Neural cell (in vitro differentiated cells): Measurements from ENCODE around the gene BROX. TPM values are rescaled to one million over a fixed set of nuclear protein-coding genes. Genes with fewer than 3 reads are reported as not detected.
"Not testable (repeated sequence)": the region's sequence is repeated elsewhere in the genome, so short reads cannot be mapped to it uniquely, and the experiment has no call there.

ENCODE experiments used
- H2AFZ ChIP-seq: fragments of 200-600, 300-800 bp; sonication (generic), shearing (Covaris generic); 2 replicates; pipeline ENCODE4 v1.6.0; 2014; ENCODE audit warnings: low read depth, mild to moderate bottlenecking, antibody characterized with exemption, low read length, moderate library complexity
- H3F3A ChIP-seq: fragments of 200-600 bp; shearing (Covaris generic); 2 replicates; pipeline ENCODE4 v1.6.1; 2016; ENCODE audit warnings: mild to moderate bottlenecking, moderate library complexity, mixed read lengths, antibody characterized with exemption, low read length; ENCODE audit not compliant: insufficient read depth, poor library complexity, severe bottlenecking
- H3K27ac ChIP-seq: fragments of 200-600, 300-800 bp; sonication (generic), shearing (Covaris generic); 2 replicates; pipeline ENCODE4 v1.5.1; 2014; ENCODE audit warnings: mild to moderate bottlenecking, low read length, moderate library complexity
- H3K27me3 ChIP-seq: fragments of 300-800, 200-600 bp; sonication (generic), shearing (Covaris generic); 2 replicates; pipeline ENCODE4 v1.6.0; 2014; ENCODE audit warnings: mild to moderate bottlenecking, low read depth, low read length, moderate library complexity; ENCODE audit not compliant: insufficient read depth
- H3K36me3 ChIP-seq: fragments of 300-800, 200-600 bp; sonication (generic), shearing (Covaris generic); 2 replicates; pipeline ENCODE4 v1.5.1; 2014; ENCODE audit warnings: mild to moderate bottlenecking, antibody characterized with exemption, low read length, moderate library complexity; ENCODE audit not compliant: insufficient read depth
- H3K4me2 ChIP-seq: fragments of 300-800, 200-600 bp; sonication (generic), shearing (Covaris generic); 2 replicates; pipeline ENCODE4 v1.6.0; 2014; ENCODE audit warnings: mild to moderate bottlenecking, low read length
- H3K4me3 ChIP-seq: fragments of 300-800, 200-600 bp; sonication (generic), shearing (Covaris generic); 2 replicates; pipeline ENCODE4 v1.5.1; 2014; ENCODE audit warnings: mild to moderate bottlenecking, low read length, moderate library complexity
- H3K79me2 ChIP-seq: fragments of 200-600 bp; shearing (Covaris generic); replicated peaks from 2 replicates; pipeline ENCODE4 v1.6.0; 2014; ENCODE audit warnings: mild to moderate bottlenecking, low read length, moderate library complexity; ENCODE audit not compliant: insufficient read depth
- H3K9ac ChIP-seq: fragments of 300-800, 200-600 bp; sonication (generic), shearing (Covaris generic); 2 replicates; pipeline ENCODE4 v1.6.1; 2016; ENCODE audit warnings: mild to moderate bottlenecking, low read length, mixed read lengths
- H3K9me2 ChIP-seq: fragments of 200-600 bp; shearing (Covaris generic); 2 replicates; pipeline ENCODE4 v1.6.1; 2016; ENCODE audit warnings: mild to moderate bottlenecking, low read length, mixed read lengths; ENCODE audit not compliant: insufficient read depth
- H3K9me3 ChIP-seq: fragments of 200-600, 300-800 bp; sonication (generic), shearing (Covaris generic); 2 replicates; pipeline ENCODE4 v1.6.1; 2016; ENCODE audit warnings: mild to moderate bottlenecking, mixed run types, low read length, moderate library complexity, mixed read lengths
- H4K20me1 ChIP-seq: fragments of 200-600 bp; shearing (Covaris generic); 2 replicates; pipeline ENCODE4 v1.6.1; 2016; ENCODE audit warnings: mild to moderate bottlenecking, mixed run types; ENCODE audit not compliant: insufficient read depth
- CTCF ChIP-seq: fragments of 450-650 bp; IDR thresholded peaks from 2 replicates; pipeline ENCODE4 v1.5.1; 2014; ENCODE audit warnings: antibody characterized with exemption, mild to moderate bottlenecking, moderate library complexity; ENCODE audit not compliant: poor library complexity, severe bottlenecking
- EP300 ChIP-seq: fragments of 450-650 bp; conservative IDR thresholded peaks from 2 replicates; pipeline ENCODE4 v1.6.1; 2014; ENCODE audit warnings: antibody characterized with exemption, mild to moderate bottlenecking, moderate library complexity; ENCODE audit not compliant: poor library complexity, severe bottlenecking
- EZH2 ChIP-seq: fragments of 200-600, 300-800 bp; shearing (Covaris generic), sonication (generic); IDR thresholded peaks from 2 replicates; pipeline ENCODE4 v1.6.1; 2014; ENCODE audit warnings: antibody characterized with exemption, low read length, borderline replicate concordance, mild to moderate bottlenecking; ENCODE audit not compliant: insufficient read depth, poor library complexity, severe bottlenecking
- MXI1 ChIP-seq: fragments of 450-650 bp; conservative IDR thresholded peaks from 2 replicates; pipeline ENCODE4 v1.6.1; 2014; ENCODE audit warnings: antibody characterized with exemption, mild to moderate bottlenecking; ENCODE audit not compliant: poor library complexity, severe bottlenecking
- POLR2AphosphoS5 ChIP-seq: IDR thresholded peaks from 2 replicates; pipeline ENCODE4 v1.6.1; 2012
- RAD21 ChIP-seq: fragments of 450-650 bp; conservative IDR thresholded peaks from 2 replicates; pipeline ENCODE4 v1.6.1; 2014; ENCODE audit warnings: antibody characterized with exemption, mild to moderate bottlenecking, moderate library complexity
- SMC3 ChIP-seq: fragments of 450-650 bp; conservative IDR thresholded peaks from 2 replicates; pipeline ENCODE4 v1.6.1; 2014; ENCODE audit warnings: antibody characterized with exemption, mild to moderate bottlenecking, moderate library complexity; ENCODE audit not compliant: poor library complexity
- TAF1 ChIP-seq: IDR thresholded peaks from 2 replicates; pipeline ENCODE4 v1.6.1; 2012; ENCODE audit warnings: low read depth
- polyA plus RNA-seq: library from polyadenylated mRNA; depleted of rRNA; stranded (reverse); fragments of >200 nt; gene quantifications from 2 replicates; pipeline ENCODE4 v1.2.3, GENCODE V29; 2014
- TF ChIP-seq, protein P1 (sequence below): IDR thresholded peaks from 2 replicates; pipeline ENCODE4 v1.6.1; 2012; ENCODE audit warnings: borderline replicate concordance

BROX gene
- polyA plus RNA-seq, 1 donor from 2014 or later: 22.6 TPM

- Histone ChIP-seq H3K9ac (no peak overlapping the region), H3K9me3 (no peaks in the 10 kb centered on the region), H3K79me2 (no peaks in the 10 kb centered on the region), H3K9me2 (no peaks in the 10 kb centered on the region), H3K27ac (no peak overlapping the region), H4K20me1 (no peaks in the 10 kb centered on the region), H3K27me3 (no peaks in the 10 kb centered on the region), H2AFZ (no peak overlapping the region), H3K36me3 (no peaks in the 10 kb centered on the region), H3K4me2 (no peak overlapping the region), H3K4me3 (no peak overlapping the region), H3F3A (no peaks in the 10 kb centered on the region)
- TF ChIP-seq EZH2 (no peak), SMC3 (no peak), MXI1 (no peak), TAF1 (no peak), POLR2AphosphoS5 (no peak)
These were observed 48.7 kb downstream of the BROX start for GRCh38 chr1:222761083-222761482.

DNA sequence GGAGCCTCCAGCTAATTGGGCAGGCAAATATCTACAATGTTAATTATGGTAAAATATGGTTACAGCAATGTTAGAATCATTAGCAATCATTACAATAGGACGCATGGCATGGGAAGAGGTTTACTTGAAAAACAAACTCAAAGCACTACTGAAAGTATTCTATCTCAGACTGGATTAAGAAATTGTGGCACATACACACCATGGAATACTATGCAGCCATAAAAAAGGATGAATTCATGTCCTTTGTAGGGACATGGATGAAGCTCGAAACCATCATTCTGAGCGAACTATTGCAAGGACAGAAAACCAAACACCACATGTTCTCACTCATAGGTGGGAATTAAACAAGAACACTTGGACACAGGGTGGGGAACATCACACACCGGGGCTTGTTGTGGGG, 49.8 kb downstream of the BROX start:
- H3F3A ChIP-seq, H4K20me1 ChIP-seq, H2AFZ ChIP-seq, H3K27me3 ChIP-seq, H3K27ac ChIP-seq, H3K9me3 ChIP-seq, H3K4me3 ChIP-seq, H3K79me2 ChIP-seq, H3K9ac ChIP-seq, H3K4me2 ChIP-seq, H3K36me3 ChIP-seq, H3K9me2 ChIP-seq: not testable (repeated sequence)

DNA sequence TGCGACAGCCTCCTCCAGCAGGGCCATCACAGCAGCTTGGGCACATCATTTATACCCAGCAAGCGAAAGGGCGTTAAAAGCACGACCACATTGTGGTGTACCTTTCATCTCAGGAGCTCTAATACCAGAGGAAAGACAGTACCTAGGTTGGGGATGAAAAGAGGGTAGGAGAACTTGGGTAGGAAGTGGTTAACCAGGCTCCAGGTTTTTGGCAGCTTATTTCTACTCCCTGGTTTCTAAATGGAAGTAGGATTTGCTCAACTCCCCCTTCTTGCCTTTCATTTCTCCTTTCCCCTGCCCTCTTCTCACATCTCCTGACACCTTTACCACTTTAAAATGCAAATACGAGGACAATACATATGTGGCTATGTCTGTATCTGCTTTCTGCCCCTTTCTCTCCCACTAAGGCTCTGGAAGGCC, 54.8 kb downstream of the BROX start:
- Histone ChIP-seq H3K9ac (no peak overlapping the region), H3K9me3 (peaks cover 6% of the 10 kb centered on the region), H3K27me3 (no peaks in the 10 kb centered on the region), H3F3A (no peaks in the 10 kb centered on the region), H3K4me3 (no peak overlapping the region), H3K79me2 (no peaks in the 10 kb centered on the region), H3K9me2 (no peaks in the 10 kb centered on the region), H3K36me3 (no peaks in the 10 kb centered on the region), H4K20me1 (no peaks in the 10 kb centered on the region), H3K27ac (no peak overlapping the region), H3K4me2 (no peak overlapping the region), H2AFZ (no peak overlapping the region)
- TF ChIP-seq, protein P1, sequence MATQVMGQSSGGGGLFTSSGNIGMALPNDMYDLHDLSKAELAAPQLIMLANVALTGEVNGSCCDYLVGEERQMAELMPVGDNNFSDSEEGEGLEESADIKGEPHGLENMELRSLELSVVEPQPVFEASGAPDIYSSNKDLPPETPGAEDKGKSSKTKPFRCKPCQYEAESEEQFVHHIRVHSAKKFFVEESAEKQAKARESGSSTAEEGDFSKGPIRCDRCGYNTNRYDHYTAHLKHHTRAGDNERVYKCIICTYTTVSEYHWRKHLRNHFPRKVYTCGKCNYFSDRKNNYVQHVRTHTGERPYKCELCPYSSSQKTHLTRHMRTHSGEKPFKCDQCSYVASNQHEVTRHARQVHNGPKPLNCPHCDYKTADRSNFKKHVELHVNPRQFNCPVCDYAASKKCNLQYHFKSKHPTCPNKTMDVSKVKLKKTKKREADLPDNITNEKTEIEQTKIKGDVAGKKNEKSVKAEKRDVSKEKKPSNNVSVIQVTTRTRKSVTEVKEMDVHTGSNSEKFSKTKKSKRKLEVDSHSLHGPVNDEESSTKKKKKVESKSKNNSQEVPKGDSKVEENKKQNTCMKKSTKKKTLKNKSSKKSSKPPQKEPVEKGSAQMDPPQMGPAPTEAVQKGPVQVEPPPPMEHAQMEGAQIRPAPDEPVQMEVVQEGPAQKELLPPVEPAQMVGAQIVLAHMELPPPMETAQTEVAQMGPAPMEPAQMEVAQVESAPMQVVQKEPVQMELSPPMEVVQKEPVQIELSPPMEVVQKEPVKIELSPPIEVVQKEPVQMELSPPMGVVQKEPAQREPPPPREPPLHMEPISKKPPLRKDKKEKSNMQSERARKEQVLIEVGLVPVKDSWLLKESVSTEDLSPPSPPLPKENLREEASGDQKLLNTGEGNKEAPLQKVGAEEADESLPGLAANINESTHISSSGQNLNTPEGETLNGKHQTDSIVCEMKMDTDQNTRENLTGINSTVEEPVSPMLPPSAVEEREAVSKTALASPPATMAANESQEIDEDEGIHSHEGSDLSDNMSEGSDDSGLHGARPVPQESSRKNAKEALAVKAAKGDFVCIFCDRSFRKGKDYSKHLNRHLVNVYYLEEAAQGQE: no peak
- TF ChIP-seq CTCF: no peak
- TF ChIP-seq POLR2AphosphoS5: no peak
- TF ChIP-seq EZH2: no peak
- TF ChIP-seq EP300: no peak
- TF ChIP-seq RAD21: no peak
- TF ChIP-seq TAF1: no peak
- no peak for TF ChIP-seq SMC3
- TF ChIP-seq MXI1: no peak
